ENCODE data around the gene SEMA3D. TPM values are rescaled to one million over a fixed set of nuclear protein-coding genes. Genes with fewer than 3 reads are reported as not detected.

SEMA3D gene
- total RNA-seq, 1 donor, result 3.0 TPM

DNA sequence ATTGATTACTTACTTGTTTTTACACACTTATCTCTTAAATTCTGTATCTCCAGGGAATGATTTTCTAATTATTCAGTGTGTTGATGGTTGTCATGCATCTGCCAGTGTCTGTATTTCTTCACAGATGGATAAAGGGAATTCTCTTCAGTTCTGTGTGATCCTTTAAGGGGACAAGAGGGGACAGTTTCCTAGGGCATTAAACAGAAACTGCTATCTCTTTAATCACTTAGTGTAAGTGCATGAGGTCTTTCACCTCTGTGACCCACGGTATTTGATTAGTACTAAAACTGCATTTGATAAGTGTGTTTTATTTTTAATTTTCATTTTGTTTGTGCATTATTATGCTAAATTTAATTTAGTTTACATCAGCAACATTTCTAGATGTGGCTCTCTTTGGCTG lies 26.6 kb upstream of the SEMA3D start:
- TF ChIP-seq, protein P1, sequence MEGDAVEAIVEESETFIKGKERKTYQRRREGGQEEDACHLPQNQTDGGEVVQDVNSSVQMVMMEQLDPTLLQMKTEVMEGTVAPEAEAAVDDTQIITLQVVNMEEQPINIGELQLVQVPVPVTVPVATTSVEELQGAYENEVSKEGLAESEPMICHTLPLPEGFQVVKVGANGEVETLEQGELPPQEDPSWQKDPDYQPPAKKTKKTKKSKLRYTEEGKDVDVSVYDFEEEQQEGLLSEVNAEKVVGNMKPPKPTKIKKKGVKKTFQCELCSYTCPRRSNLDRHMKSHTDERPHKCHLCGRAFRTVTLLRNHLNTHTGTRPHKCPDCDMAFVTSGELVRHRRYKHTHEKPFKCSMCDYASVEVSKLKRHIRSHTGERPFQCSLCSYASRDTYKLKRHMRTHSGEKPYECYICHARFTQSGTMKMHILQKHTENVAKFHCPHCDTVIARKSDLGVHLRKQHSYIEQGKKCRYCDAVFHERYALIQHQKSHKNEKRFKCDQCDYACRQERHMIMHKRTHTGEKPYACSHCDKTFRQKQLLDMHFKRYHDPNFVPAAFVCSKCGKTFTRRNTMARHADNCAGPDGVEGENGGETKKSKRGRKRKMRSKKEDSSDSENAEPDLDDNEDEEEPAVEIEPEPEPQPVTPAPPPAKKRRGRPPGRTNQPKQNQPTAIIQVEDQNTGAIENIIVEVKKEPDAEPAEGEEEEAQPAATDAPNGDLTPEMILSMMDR (IDR thresholded peaks at IDR 0.05; ENCODE audit: insufficient read depth, low read depth, low read length), result no peak

DNA sequence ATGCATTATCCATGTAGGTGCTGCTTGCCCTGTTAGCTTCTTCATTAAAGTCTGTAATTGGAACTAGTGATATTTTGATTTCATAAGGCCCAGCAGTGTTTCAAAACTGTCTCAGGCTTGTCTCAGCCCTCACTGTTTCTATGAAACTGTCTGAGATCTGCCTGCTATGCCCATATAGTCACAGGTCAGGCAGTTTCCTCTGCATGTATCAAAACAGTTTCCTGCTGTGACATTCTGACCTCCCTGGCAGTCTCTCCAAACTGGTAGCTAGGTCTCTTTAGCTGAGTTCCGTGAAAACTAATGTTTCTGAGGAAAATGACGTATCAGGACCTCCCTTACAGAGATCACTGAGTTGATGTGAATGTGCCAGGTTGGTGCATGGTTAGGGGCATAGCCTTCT lies 18.9 kb upstream of the SEMA3D start:
- DNase-seq (ENCODE audit: low read depth), result no peak
- H3K4me3 ChIP-seq (ENCODE audit: low read depth, low read length), result no peak overlapping the region
- TF ChIP-seq, protein P1 (IDR thresholded peaks at IDR 0.05; ENCODE audit: insufficient read depth, low read depth, low read length), result no peak

More for the DNA sequence above, 26.6 kb upstream of the SEMA3D start:
- DNase-seq (ENCODE audit: low read depth), result no peak
- H3K4me3 ChIP-seq (ENCODE audit: low read depth, low read length), result no peak overlapping the region

DNA sequence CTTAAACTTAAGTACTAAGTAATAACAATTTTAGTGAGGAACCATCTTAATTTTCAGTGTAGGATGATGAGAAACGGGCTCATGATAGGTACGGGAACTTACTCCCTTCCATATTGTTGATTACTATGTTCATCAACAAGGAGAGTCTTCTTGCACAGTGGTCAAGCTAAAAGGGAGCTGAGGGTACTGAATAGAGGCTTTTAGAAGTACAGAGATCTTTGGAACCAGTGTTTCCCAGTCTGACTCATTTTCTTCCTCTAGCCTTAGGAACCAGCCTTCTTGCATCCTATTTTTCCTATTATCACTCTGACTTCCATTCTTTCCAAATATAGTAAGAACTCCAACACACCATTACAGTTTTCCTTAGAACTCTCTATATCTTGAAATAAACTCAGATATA lies 17.6 kb upstream of the SEMA3D start:
- H3K4me3 ChIP-seq (ENCODE audit: low read depth, low read length), result no peak overlapping the region
- no peak for DNase-seq (ENCODE audit: low read depth)
- TF ChIP-seq, protein P1 (IDR thresholded peaks at IDR 0.05; ENCODE audit: insufficient read depth, low read depth, low read length), result no peak

DNA sequence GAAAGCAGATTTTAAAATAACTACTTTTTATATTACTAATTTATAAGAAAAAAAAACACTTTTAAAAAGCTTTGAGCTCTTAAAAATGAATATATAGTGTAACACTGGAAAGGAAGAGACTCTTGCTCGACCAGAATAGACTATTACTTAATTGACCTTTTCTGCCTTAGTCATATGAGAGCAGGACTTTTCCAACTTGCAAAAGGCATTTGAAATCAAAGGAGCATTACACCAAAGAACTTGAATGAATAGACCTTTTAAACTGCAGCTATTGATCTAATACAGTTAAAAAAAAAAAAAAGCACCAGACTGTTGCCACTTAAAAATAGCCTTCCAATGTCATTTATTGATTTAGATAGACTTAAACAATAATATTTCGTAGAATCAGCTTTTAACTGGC lies 17.2 kb upstream of the SEMA3D start:
- H3K4me3 ChIP-seq (ENCODE audit: low read depth, low read length), result no peak overlapping the region
- no peak for DNase-seq (ENCODE audit: low read depth)
- TF ChIP-seq, protein P1 (IDR thresholded peaks at IDR 0.05; ENCODE audit: insufficient read depth, low read depth, low read length), result no peak

DNA sequence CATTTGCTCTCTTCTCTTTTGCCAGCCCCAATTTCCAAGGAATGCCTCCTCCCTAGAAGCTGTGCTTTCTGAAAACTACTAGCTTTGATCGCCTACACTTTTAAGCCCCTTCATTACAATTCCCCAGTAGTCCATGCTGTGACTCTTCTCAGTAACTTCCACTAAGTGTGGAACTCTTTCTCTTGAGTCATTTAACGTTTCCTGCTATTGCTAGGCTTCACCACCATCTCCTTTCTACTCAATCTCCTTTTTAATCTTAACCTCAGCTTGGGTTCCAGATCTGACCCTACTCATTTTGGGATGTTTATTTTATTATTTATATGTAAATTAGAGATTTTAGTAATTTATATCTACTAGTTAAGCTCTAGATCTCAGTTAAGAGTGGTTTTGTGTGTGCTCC lies 14.4 kb upstream of the SEMA3D start:
- TF ChIP-seq, protein P1 (IDR thresholded peaks at IDR 0.05; ENCODE audit: insufficient read depth, low read depth, low read length), result no peak
- no peak overlapping the region for H3K4me3 ChIP-seq (ENCODE audit: low read depth, low read length)
- no peak for DNase-seq (ENCODE audit: low read depth)

DNA sequence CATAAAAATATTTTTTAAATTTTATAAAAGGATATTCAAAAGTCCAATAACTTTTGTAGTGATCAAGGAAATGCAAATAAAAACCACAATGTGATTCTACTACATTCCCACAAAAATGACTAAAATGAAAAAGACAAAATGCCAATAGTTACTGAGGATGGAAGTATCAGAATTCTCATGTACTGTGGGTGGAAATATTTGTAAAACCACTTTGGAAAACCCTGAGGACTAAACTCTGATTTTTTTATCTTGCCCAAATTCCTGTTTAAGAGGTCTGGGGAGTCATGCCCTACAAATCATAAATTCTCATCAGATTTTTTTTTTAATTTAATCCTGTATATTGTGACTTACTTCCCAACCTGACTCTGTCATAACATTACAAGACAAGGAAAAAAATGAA lies 9.8 kb upstream of the SEMA3D start:
- no peak for DNase-seq (ENCODE audit: low read depth)
- no peak overlapping the region for H3K4me3 ChIP-seq (ENCODE audit: low read depth, low read length)
- TF ChIP-seq, protein P1 (IDR thresholded peaks at IDR 0.05; ENCODE audit: insufficient read depth, low read depth, low read length), result no peak

DNA sequence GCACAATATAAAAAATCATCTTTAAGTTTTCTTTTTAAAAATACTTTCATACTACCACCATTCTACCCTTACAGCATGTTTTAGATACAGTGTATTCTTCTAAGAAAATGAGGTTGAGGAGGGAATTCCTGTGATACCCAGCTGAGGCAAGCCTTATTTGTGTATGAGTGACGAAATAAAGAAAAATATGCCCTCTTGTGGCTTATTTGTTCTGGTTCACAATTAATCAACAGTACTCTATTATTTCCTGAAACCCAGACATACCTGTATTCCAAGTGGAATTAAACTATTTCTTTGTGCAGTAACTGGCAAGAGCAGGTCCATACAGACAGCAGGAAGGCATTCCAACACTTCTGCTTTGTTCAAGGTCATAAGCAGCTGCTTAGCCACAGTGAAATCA lies 4.5 kb upstream of the SEMA3D start:
- peak; percentile 14 for DNase-seq (ENCODE audit: low read depth)
- H3K4me3 ChIP-seq (ENCODE audit: low read depth, low read length), result no peak overlapping the region
- TF ChIP-seq, protein P1 (IDR thresholded peaks at IDR 0.05; ENCODE audit: insufficient read depth, low read depth, low read length), result peak; percentile 25
